ENCODE measurements around the gene POLDIP3. TPM values are rescaled to one million over a fixed set of nuclear protein-coding genes. Genes with fewer than 3 reads are reported as not detected.

Gene POLDIP3
- total and polyA plus RNA-seq, 2 donors (not counting 3 experiments of a cell fraction or from before 2014, with no cell fraction given) = 29.3 to 60.4 TPM

DNA sequence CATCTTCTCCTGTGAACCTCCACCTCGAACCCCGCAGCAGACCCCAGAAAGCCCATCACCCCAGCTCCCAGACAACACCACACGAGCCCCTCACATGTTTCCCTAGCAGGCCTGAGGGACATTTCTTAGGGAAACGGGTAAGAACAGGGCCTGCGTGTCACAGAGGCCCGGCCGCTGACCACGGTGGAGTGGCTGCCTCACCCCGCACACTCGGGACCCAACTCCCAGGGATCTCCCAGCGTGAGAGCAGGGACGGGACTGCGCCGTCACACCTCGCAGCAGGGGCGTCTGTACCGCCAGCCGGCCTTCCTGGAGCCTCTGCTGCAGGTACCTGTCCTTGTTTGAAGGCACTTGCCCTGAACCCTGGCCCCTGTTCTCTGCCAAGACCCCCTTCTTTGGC, 15.5 kb upstream of the POLDIP3 start:
- no peak for FAIRE-seq
- POLR2A ChIA-PET = no interaction called here
- no TSS peak for BruUV-seq (replicated peaks)

More for the DNA sequence above, 15.5 kb upstream of the POLDIP3 start:
- peaks cover 2% of the 10 kb centered on the region for H3K4me1 ChIP-seq (ENCODE audit: control insufficient read depth, extremely low read depth, insufficient read depth, low read length)
- no peak overlapping the region for H2AFZ ChIP-seq (ENCODE audit: low read depth, low read length)
- CTCF ChIA-PET = no interaction called here
- H3K9me3 ChIP-seq (replicated peaks; ENCODE audit: control insufficient read depth, insufficient read depth, low read length) = no peaks in the 10 kb centered on the region
- no peak for DNase-seq (ENCODE audit: low read depth, low spot score)
- H3K36me3 ChIP-seq (ENCODE audit: control insufficient read depth in 2 of 2, extremely low read depth in 1 of 2, insufficient read depth in 2 of 2, low read length in 2 of 2) = peaks cover 29 to 63% of the 10 kb centered on the region in 2 experiments
- no peak overlapping the region for H3K9ac ChIP-seq (replicated peaks; ENCODE audit: extremely low read depth, insufficient read depth, low read length)
- peaks cover 8% of the 10 kb centered on the region for H3K79me2 ChIP-seq (ENCODE audit: control insufficient read depth, insufficient read depth, low read length)
- no peak overlapping the region for H3K4me3 ChIP-seq (replicated peaks in 1 of 3; ENCODE audit: insufficient read depth in 1 of 3, low read depth in 1 of 3, low read length in 3 of 3)
- dilution Hi-C loops (cut with MboI; ENCODE audit: extremely low pct_ligation_motif_present, low sequenced_read_pairs) = no loop called here
- H3K27ac ChIP-seq (ENCODE audit: insufficient read depth, low read depth, low read length) = no peak overlapping the region
- H4K20me1 ChIP-seq (replicated peaks; ENCODE audit: control insufficient read depth, extremely low read depth, insufficient read depth, low read length) = no peaks in the 10 kb centered on the region
- TF ChIP-seq, protein P1, sequence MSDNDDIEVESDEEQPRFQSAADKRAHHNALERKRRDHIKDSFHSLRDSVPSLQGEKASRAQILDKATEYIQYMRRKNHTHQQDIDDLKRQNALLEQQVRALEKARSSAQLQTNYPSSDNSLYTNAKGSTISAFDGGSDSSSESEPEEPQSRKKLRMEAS (IDR thresholded peaks at IDR 0.05; ENCODE audit: insufficient read depth, insufficient read length) = no peak
- TF ChIP-seq FOS (IDR thresholded peaks at IDR 0.05; ENCODE audit: borderline replicate concordance, insufficient read depth, low read length) = no peak
- no peak for TF ChIP-seq JUN (IDR thresholded peaks at IDR 0.05; ENCODE audit: borderline replicate concordance, insufficient read depth, insufficient read length, low read depth)
- no peak for TF ChIP-seq POLR2AphosphoS5 (IDR thresholded peaks at IDR 0.05; ENCODE audit: insufficient read depth, low read depth, low read length)
- TF ChIP-seq, protein P2, sequence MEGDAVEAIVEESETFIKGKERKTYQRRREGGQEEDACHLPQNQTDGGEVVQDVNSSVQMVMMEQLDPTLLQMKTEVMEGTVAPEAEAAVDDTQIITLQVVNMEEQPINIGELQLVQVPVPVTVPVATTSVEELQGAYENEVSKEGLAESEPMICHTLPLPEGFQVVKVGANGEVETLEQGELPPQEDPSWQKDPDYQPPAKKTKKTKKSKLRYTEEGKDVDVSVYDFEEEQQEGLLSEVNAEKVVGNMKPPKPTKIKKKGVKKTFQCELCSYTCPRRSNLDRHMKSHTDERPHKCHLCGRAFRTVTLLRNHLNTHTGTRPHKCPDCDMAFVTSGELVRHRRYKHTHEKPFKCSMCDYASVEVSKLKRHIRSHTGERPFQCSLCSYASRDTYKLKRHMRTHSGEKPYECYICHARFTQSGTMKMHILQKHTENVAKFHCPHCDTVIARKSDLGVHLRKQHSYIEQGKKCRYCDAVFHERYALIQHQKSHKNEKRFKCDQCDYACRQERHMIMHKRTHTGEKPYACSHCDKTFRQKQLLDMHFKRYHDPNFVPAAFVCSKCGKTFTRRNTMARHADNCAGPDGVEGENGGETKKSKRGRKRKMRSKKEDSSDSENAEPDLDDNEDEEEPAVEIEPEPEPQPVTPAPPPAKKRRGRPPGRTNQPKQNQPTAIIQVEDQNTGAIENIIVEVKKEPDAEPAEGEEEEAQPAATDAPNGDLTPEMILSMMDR (IDR thresholded peaks at IDR 0.05; ENCODE audit: extremely low read depth in 1 of 2, insufficient read depth in 1 of 2, low read depth in 1 of 2, low read length in 2 of 2) = no peak
- TF ChIP-seq GATA2 (IDR thresholded peaks at IDR 0.05; ENCODE audit: insufficient read depth, insufficient read length, low read depth, low read length) = no peak
- TF ChIP-seq MYC (IDR thresholded peaks at IDR 0.05; ENCODE audit: low read depth, low read length) = no peak
- TF ChIP-seq POLR2A (IDR thresholded peaks at IDR 0.05; ENCODE audit: low read depth, low read length) = no peak
- TF ChIP-seq EZH2 (IDR thresholded peaks at IDR 0.05; ENCODE audit: borderline replicate concordance, low read depth, low read length, severe bottlenecking) = no peak
- H3K27me3 ChIP-seq (ENCODE audit: control insufficient read depth in 2 of 2, insufficient read depth in 2 of 2, low read length in 2 of 2) = no peaks in the 10 kb centered on the region
- no peaks in the 10 kb centered on the region for H3K9me1 ChIP-seq (replicated peaks; ENCODE audit: control insufficient read depth, extremely low read depth, insufficient read depth, low read length)
- intact Hi-C loops (cut with micrococcal nuclease) = no loop called here
- no peak overlapping the region for H3K4me2 ChIP-seq (ENCODE audit: insufficient read depth, low read length)
